ENCODE data around the gene RALGPS1. TPM values are rescaled to one million over a fixed set of nuclear protein-coding genes. Genes with fewer than 3 reads are reported as not detected.

Gene RALGPS1
- polyA plus RNA-seq, 2 donors, result 3.8 to 6.4 TPM

DNA sequence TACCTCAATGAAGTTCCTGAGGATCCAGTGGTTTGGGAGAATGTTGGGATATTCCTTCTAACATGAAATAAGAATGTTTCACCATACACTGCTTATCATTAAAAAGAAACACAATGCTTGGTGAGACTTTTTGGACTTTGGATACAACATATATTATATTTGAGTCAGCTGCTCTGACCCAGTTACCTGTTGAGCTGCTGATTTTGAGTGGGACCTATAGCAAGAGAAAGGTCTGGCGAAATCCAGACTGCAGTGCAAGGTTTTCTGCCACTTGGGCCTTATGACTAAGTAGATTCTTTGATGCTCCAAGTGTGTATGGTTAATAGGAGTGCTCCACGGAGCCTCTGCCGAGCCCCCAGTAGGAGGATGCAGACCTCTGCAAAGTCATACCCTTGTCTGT lies 10.0 kb upstream of the RALGPS1 start:
- no peak overlapping the region for H3K27ac ChIP-seq (ENCODE audit: low read depth in 2 of 2, low read length in 1 of 2)
- 91% methylated on average over 3 of the region's 3 CpGs for WGBS, 2 donors
- no peaks in the 10 kb centered on the region for H3K36me3 ChIP-seq (ENCODE audit: control insufficient read depth in 2 of 2, insufficient read depth in 2 of 2, low read length in 1 of 2)
- H3K4me1 ChIP-seq (ENCODE audit: control insufficient read depth in 2 of 2, insufficient read depth in 2 of 2, low read length in 1 of 2), result no peaks in the 10 kb centered on the region
- no peaks in the 10 kb centered on the region for H3K27me3 ChIP-seq (ENCODE audit: control insufficient read depth in 1 of 2, insufficient read depth in 2 of 2, low read length in 2 of 2)
- H3K9me3 ChIP-seq (ENCODE audit: control insufficient read depth in 2 of 2, insufficient read depth in 1 of 2, low read depth in 1 of 2, low read length in 1 of 2), result no peaks in the 10 kb centered on the region
- no peak overlapping the region for H3K4me3 ChIP-seq (ENCODE audit: low read depth in 1 of 2, low read length in 2 of 2)

DNA sequence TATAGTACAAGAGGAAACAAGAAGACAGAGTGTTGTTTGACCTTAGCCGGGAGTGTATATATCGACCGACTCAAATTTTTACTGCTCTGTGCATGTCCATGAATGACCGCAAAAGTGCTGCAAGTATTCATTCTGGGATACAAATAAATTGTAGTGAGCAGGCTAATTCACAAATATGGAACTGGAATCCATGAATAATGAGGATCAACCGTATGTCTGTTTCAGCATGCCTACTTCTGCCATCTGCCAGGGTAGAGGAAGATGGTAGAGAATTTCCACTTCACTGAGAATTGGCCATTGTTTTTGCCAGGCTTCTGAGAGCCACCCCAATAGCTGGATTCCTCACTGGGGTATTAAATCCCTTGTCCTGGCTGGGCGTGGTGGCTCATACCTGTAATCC lies 8.5 kb upstream of the RALGPS1 start:
- no peak overlapping the region for H3K27ac ChIP-seq (ENCODE audit: low read depth in 2 of 2, low read length in 1 of 2)
- H3K9me3 ChIP-seq (ENCODE audit: control insufficient read depth in 2 of 2, insufficient read depth in 1 of 2, low read depth in 1 of 2, low read length in 1 of 2), result no peaks in the 10 kb centered on the region
- 67 to 68% methylated on average over 6 of the region's 6 CpGs for WGBS, 2 donors
- H3K27me3 ChIP-seq (ENCODE audit: control insufficient read depth in 1 of 2, insufficient read depth in 2 of 2, low read length in 2 of 2), result no peaks in the 10 kb centered on the region
- no peaks in the 10 kb centered on the region for H3K36me3 ChIP-seq (ENCODE audit: control insufficient read depth in 2 of 2, insufficient read depth in 2 of 2, low read length in 1 of 2)
- H3K4me3 ChIP-seq (ENCODE audit: low read depth in 1 of 2, low read length in 2 of 2), result no peak overlapping the region
- no peaks in the 10 kb centered on the region for H3K4me1 ChIP-seq (ENCODE audit: control insufficient read depth in 2 of 2, insufficient read depth in 2 of 2, low read length in 1 of 2)

DNA sequence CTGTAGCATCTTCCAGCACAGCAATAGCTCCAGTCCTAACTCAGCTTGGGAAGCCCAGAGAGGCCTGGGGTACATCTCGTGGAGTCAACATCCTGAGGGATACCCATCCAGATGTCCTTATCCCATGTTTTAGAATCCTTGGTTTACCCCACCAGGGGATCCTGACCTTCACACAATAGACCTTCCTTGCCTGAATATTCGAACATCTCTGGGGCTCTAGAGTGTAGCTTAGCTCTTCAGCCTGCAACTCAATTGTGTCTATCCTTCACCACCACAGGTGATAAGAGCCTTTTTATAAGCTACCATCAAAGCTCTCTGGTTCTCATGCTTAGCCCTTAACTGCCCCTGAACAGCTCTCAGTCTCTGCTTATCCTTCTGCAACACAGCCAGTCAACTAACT lies 7.5 kb upstream of the RALGPS1 start:
- H3K9me3 ChIP-seq (ENCODE audit: control insufficient read depth in 2 of 2, insufficient read depth in 1 of 2, low read depth in 1 of 2, low read length in 1 of 2), result no peaks in the 10 kb centered on the region
- no peak overlapping the region for H3K4me3 ChIP-seq (ENCODE audit: low read depth in 1 of 2, low read length in 2 of 2)
- no peaks in the 10 kb centered on the region for H3K4me1 ChIP-seq (ENCODE audit: control insufficient read depth in 2 of 2, insufficient read depth in 2 of 2, low read length in 1 of 2)
- H3K27ac ChIP-seq (ENCODE audit: low read depth in 2 of 2, low read length in 1 of 2), result no peak overlapping the region
- WGBS, 2 donors, result 72 to 81% methylated on average over 2 of the region's 2 CpGs
- H3K27me3 ChIP-seq (ENCODE audit: control insufficient read depth in 1 of 2, insufficient read depth in 2 of 2, low read length in 2 of 2), result no peaks in the 10 kb centered on the region
- no peaks in the 10 kb centered on the region for H3K36me3 ChIP-seq (ENCODE audit: control insufficient read depth in 2 of 2, insufficient read depth in 2 of 2, low read length in 1 of 2)

DNA sequence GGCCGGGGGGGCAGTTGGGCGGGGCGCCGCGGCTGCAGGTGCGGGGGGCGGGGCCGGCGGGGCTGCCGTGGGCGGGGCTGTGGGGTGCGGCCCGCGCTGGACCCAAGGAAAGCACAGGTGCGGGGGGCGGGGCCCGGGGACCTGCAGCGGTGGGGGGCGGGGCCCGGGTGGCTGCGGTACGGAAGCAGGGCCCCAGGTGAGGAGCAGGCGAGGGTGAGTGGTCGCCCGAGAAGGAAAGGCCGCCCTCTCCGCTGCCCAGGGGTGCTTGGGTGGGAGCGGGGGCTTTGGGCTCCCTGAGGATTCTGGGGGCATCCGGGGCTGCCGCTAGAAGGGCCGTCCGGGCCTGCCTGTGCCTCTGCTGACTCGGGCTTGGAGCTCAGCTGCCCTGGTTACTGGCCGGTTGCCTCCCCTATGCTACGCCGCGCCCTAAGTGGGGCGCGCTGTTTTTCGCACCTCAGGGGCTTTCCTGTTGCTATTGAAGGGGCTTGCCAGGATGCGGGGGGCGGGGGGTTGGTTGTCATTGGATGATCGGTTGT lies 767 bp downstream of the RALGPS1 start:
- Histone ChIP-seq H3K27me3 (ENCODE audit: control insufficient read depth in 1 of 2, insufficient read depth in 2 of 2, low read length in 2 of 2) (no peaks in the 10 kb centered on the region), H3K4me1 (ENCODE audit: control insufficient read depth in 2 of 2, insufficient read depth in 2 of 2, low read length in 1 of 2) (peaks cover 0 to 6% of the 10 kb centered on the region in 2 donors), H3K27ac (ENCODE audit: low read depth in 2 of 2, low read length in 1 of 2) (peak overlapping the region; percentile 75 to 93), H3K9me3 (ENCODE audit: control insufficient read depth in 2 of 2, insufficient read depth in 1 of 2, low read depth in 1 of 2, low read length in 1 of 2) (no peaks in the 10 kb centered on the region), H3K36me3 (ENCODE audit: control insufficient read depth in 2 of 2, insufficient read depth in 2 of 2, low read length in 1 of 2) (no peaks in the 10 kb centered on the region), H3K4me3 (ENCODE audit: low read depth in 1 of 2, low read length in 2 of 2) (peak overlapping the region; percentile 51 to 58)
- WGBS, 2 donors, result 4 to 7% methylated on average over 26 to 43 of the region's 43 CpGs

DNA sequence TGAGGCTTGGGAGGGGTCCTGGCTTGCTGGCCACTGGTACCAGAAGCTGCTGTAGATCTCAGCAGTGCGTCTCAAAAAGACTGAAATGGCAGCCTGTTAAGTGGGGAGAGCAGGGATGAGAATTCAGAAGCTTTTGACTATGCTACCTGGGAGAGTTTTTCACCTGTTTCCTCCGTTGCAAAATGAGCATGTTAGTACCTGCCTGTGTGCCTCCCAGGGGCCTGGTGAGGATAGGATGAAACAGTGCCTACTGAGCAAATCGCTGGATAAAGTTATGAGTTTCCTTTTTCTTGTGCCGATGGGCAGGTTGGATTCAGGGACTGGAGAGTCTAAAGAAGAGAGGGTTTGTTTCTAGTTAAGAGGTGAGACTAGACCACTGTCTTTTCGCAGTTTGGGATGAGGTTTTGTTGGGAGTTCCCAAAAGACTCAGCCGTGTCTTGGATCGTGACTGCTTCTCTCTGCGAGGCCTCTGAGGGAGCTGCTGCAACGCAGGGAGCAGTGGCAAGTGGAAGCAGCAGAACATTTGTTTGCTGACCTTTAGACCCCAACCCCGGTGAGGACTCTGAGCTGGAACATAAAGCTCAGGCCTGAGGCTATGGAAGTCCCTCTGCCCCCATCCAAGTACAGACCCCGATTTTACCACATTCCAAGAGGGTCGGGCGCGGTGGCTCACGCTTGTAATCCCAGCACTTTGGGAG lies 1.4 kb downstream of the RALGPS1 start:
- Histone ChIP-seq H3K9me3 (ENCODE audit: control insufficient read depth in 2 of 2, insufficient read depth in 1 of 2, low read depth in 1 of 2, low read length in 1 of 2) (no peaks in the 10 kb centered on the region), H3K27me3 (ENCODE audit: control insufficient read depth in 1 of 2, insufficient read depth in 2 of 2, low read length in 2 of 2) (no peaks in the 10 kb centered on the region), H3K36me3 (ENCODE audit: control insufficient read depth in 2 of 2, insufficient read depth in 2 of 2, low read length in 1 of 2) (no peaks in the 10 kb centered on the region), H3K4me3 (ENCODE audit: low read depth in 1 of 2, low read length in 2 of 2) (peak overlapping the region; percentile 51 to 58), H3K4me1 (ENCODE audit: control insufficient read depth in 2 of 2, insufficient read depth in 2 of 2, low read length in 1 of 2) (peaks cover 0 to 6% of the 10 kb centered on the region in 2 donors), H3K27ac (ENCODE audit: low read depth in 2 of 2, low read length in 1 of 2) (peak overlapping the region; percentile 75 to 93)
- WGBS, 2 donors, result 60% methylated on average over 15 of the region's 15 CpGs

DNA sequence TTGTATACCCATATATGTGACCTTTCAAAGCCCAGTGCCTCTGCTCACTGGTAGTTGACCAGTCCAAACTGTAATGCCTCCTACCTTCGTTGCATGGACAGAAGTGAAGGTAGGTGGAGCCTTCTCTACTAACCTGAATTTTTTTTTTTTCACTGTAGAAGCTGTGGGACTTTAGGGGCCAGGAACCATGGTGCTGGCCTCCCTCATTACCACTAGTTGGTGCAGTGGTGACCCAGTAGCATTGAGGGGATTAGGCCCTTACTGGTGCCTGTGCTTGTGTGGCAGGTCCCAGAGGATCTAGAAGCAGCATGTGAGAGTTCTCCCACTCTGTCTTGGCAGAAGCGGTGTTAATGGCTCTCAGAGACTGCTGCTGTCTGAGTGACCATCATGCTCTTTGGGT lies 2.3 kb downstream of the RALGPS1 start:
- Histone ChIP-seq H3K9me3 (ENCODE audit: control insufficient read depth in 2 of 2, insufficient read depth in 1 of 2, low read depth in 1 of 2, low read length in 1 of 2) (no peaks in the 10 kb centered on the region), H3K36me3 (ENCODE audit: control insufficient read depth in 2 of 2, insufficient read depth in 2 of 2, low read length in 1 of 2) (no peaks in the 10 kb centered on the region), H3K27ac (ENCODE audit: low read depth in 2 of 2, low read length in 1 of 2) (no peak overlapping the region), H3K4me1 (ENCODE audit: control insufficient read depth in 2 of 2, insufficient read depth in 2 of 2, low read length in 1 of 2) (peaks cover 0 to 6% of the 10 kb centered on the region in 2 donors), H3K4me3 (ENCODE audit: low read depth in 1 of 2, low read length in 2 of 2) (no peak overlapping the region), H3K27me3 (ENCODE audit: control insufficient read depth in 1 of 2, insufficient read depth in 2 of 2, low read length in 2 of 2) (no peaks in the 10 kb centered on the region)
- 77 to 80% methylated on average over 2 of the region's 2 CpGs for WGBS, 2 donors

DNA sequence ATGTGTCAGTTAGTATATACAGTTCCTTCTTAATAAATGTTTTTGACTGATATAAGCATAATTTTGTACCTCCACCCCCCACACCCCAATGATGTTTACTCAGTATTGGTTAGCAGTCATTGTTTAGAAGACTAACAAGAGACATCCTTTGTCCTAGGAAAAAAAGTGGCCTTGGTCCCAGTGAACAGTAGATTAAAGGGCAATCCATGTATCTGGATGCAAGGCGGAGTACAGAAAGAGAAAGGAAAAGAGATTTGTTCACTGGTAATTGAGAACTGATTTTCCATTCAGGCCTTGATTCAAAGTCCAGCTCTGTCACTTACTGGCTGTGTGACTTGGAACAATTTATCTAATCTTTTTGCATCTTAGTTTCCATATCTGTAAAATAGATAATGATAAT lies 4.6 kb downstream of the RALGPS1 start:
- H3K36me3 ChIP-seq (ENCODE audit: control insufficient read depth in 2 of 2, insufficient read depth in 2 of 2, low read length in 1 of 2), result no peaks in the 10 kb centered on the region
- H3K4me3 ChIP-seq (ENCODE audit: low read depth in 1 of 2, low read length in 2 of 2), result no peak overlapping the region
- peaks cover 0 to 6% of the 10 kb centered on the region in 2 donors for H3K4me1 ChIP-seq (ENCODE audit: control insufficient read depth in 2 of 2, insufficient read depth in 2 of 2, low read length in 1 of 2)
- no peaks in the 10 kb centered on the region for H3K9me3 ChIP-seq (ENCODE audit: control insufficient read depth in 2 of 2, insufficient read depth in 1 of 2, low read depth in 1 of 2, low read length in 1 of 2)
- WGBS, 2 donors, result 83 to 90% methylated on average over 1 of the region's 1 CpG
- H3K27me3 ChIP-seq (ENCODE audit: control insufficient read depth in 1 of 2, insufficient read depth in 2 of 2, low read length in 2 of 2), result no peaks in the 10 kb centered on the region
- no peak overlapping the region for H3K27ac ChIP-seq (ENCODE audit: low read depth in 2 of 2, low read length in 1 of 2)

DNA sequence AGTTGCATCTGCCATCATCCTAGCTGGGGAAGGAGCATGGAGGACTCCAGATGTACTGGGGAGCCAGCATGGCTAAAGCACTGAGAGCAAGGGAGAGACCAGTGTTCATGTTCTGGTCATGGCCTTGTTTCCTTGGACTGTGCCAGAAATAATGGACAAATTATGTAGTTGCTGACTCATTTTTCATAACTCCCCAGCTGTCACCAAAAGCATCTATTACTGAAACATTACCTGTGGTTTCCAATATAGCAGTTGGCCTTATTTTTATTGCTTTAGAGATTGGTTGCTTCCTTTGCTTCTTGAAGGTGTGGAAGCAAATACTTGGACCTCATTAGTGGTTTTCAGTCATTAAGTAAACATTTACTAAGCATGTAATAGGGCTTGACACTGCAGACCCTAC lies 11.3 kb downstream of the RALGPS1 start:
- Histone ChIP-seq H3K4me1 (ENCODE audit: control insufficient read depth in 2 of 2, insufficient read depth in 2 of 2, low read length in 1 of 2) (no peaks in the 10 kb centered on the region), H3K4me3 (ENCODE audit: low read depth in 1 of 2, low read length in 2 of 2) (no peak overlapping the region), H3K27me3 (ENCODE audit: control insufficient read depth in 1 of 2, insufficient read depth in 2 of 2, low read length in 2 of 2) (no peaks in the 10 kb centered on the region), H3K27ac (ENCODE audit: low read depth in 2 of 2, low read length in 1 of 2) (no peak overlapping the region), H3K36me3 (ENCODE audit: control insufficient read depth in 2 of 2, insufficient read depth in 2 of 2, low read length in 1 of 2) (no peaks in the 10 kb centered on the region), H3K9me3 (ENCODE audit: control insufficient read depth in 2 of 2, insufficient read depth in 1 of 2, low read depth in 1 of 2, low read length in 1 of 2) (no peaks in the 10 kb centered on the region)

DNA sequence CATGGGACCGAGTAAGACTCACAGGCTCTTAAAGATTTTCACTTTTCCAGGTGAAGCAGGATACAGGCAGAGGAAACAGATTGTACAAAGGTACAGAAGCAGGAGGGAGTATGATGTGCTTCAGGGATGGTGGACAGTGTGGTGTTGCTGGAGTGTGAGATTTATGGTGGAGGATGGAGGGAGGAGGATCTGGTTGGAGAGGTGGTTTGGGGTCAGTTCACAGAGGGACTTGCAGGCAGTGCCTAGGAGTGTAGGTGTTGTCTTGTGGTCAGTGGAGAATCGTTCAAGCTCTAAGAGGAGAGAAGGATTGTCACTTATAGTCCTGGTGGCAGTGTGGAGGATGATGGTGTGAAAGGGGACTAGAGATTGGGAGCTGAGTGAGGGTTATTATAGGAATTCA lies 11.8 kb downstream of the RALGPS1 start:
- WGBS, 2 donors, result 81 to 86% methylated on average over 2 of the region's 2 CpGs
- Histone ChIP-seq H3K4me1 (ENCODE audit: control insufficient read depth in 2 of 2, insufficient read depth in 2 of 2, low read length in 1 of 2) (no peaks in the 10 kb centered on the region), H3K36me3 (ENCODE audit: control insufficient read depth in 2 of 2, insufficient read depth in 2 of 2, low read length in 1 of 2) (peaks cover 0 to 1% of the 10 kb centered on the region in 2 donors), H3K27ac (ENCODE audit: low read depth in 2 of 2, low read length in 1 of 2) (no peak overlapping the region), H3K4me3 (ENCODE audit: low read depth in 1 of 2, low read length in 2 of 2) (no peak overlapping the region), H3K27me3 (ENCODE audit: control insufficient read depth in 1 of 2, insufficient read depth in 2 of 2, low read length in 2 of 2) (no peaks in the 10 kb centered on the region), H3K9me3 (ENCODE audit: control insufficient read depth in 2 of 2, insufficient read depth in 1 of 2, low read depth in 1 of 2, low read length in 1 of 2) (no peaks in the 10 kb centered on the region)

DNA sequence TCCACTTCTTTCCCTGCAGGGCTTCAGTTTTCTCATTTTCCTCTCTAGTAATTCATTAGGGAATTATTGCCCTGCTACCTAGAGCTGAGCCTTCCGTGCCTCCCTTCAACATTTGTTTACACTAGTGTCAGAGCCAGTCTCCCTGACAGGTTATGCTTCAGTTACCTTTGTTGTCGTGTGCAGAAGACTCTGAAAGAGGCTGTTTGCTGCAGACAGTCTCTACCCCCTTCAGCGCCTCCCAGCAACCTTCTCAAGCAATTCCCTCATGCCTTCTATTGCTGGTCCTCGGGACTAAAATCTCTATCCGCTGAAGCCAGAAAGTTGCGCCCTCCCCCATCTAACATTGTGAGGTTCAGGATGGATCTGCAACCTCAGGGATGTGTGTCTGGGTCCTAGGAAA lies 12.8 kb downstream of the RALGPS1 start:
- Histone ChIP-seq H3K4me3 (ENCODE audit: low read depth in 1 of 2, low read length in 2 of 2) (no peak overlapping the region), H3K27me3 (ENCODE audit: control insufficient read depth in 1 of 2, insufficient read depth in 2 of 2, low read length in 2 of 2) (no peaks in the 10 kb centered on the region), H3K27ac (ENCODE audit: low read depth in 2 of 2, low read length in 1 of 2) (no peak overlapping the region), H3K4me1 (ENCODE audit: control insufficient read depth in 2 of 2, insufficient read depth in 2 of 2, low read length in 1 of 2) (no peaks in the 10 kb centered on the region), H3K9me3 (ENCODE audit: control insufficient read depth in 2 of 2, insufficient read depth in 1 of 2, low read depth in 1 of 2, low read length in 1 of 2) (no peaks in the 10 kb centered on the region), H3K36me3 (ENCODE audit: control insufficient read depth in 2 of 2, insufficient read depth in 2 of 2, low read length in 1 of 2) (peaks cover 0 to 1% of the 10 kb centered on the region in 2 donors)
- 68 to 71% methylated on average over 6 of the region's 6 CpGs for WGBS, 2 donors
